Measurements from ENCODE around the gene CAVIN2. TPM values are rescaled to one million over a fixed set of nuclear protein-coding genes. Genes with fewer than 3 reads are reported as not detected.

The CAVIN2 gene
- total RNA-seq, 1 donor from 2014 or later: 182 TPM

DNA sequence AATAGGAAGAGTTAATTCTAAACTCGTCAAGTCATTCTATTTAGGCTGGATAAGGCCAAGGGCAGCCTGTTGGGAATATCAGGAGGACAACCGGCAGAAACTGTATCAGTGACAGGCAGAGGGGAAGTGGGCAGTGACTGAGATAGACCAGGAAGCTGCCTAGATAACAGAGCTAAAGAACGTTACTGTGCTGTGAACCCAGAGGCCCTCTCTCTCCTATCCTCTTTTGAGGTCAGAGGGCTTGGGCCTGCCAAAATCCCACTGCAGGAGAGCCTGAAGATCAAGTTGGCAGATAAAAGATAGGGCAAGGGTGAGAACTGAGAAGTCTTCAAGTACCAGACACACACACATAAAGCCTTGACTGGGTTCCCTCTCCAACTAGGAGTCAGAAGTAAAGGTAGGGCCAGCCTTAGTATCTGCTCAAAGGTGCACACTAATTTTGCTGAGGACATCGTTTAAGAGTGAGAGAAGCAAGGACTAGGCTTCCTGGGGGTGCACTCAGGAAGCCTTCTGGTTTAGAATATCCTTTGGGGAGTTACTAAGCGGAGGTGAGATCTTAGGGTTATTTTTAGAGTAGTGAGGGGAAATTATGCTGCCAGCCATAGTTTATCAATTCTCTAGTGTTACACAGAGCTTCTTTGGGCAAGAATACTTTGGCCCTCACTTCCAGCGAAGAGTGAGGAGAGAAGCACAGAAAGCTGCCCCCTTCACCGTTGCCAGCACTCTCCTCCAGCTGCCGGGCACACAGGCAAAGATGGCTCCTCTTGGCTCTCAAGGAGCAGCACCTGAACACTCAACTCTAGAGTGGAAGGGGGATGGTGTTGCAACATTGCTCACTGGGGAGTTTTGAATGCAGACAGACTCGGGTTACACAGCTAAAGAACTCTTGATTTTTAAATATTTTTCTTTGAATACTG, 9.8 kb downstream of the CAVIN2 start:
- Histone ChIP-seq H3K36me3 (peaks cover 42% of the 10 kb centered on the region), H3K4me1 (peaks cover 38% of the 10 kb centered on the region), H3K9me3 (no peaks in the 10 kb centered on the region), H3K27ac (peak overlapping the region; percentile 33), H3K27me3 (ENCODE audit: low read depth) (no peaks in the 10 kb centered on the region), H3K4me3 (peak overlapping the region; percentile 15)
- no peak for TF ChIP-seq CTCF (IDR thresholded peaks at IDR 0.05)
- ATAC-seq (peak; percentile 62 to 75), DNase-seq (no peak)
- intact Hi-C loops (cut with DNase I): no loop called here

- Histone ChIP-seq H3K27ac (no peak overlapping the region), H3K4me3 (peak overlapping the region; percentile 15)
- intact Hi-C loops (cut with DNase I): no loop called here
Measured at GRCh38 chr2:191836471-191836852, 10.4 kb downstream of the CAVIN2 start.

GRCh38 chr2:191835539-191836350, 11.1 kb downstream of the CAVIN2 start:
- H3K4me1 ChIP-seq: peaks cover 38% of the 10 kb centered on the region
- ATAC-seq: no peak
- H3K27me3 ChIP-seq (ENCODE audit: low read depth): no peaks in the 10 kb centered on the region
- H3K27ac ChIP-seq: no peak overlapping the region
- H3K36me3 ChIP-seq: peaks cover 42% of the 10 kb centered on the region
- no peak for TF ChIP-seq CTCF (IDR thresholded peaks at IDR 0.05)
- DNase-seq: no peak
- H3K9me3 ChIP-seq: no peaks in the 10 kb centered on the region
- intact Hi-C loops (cut with DNase I): no loop called here
- H3K4me3 ChIP-seq: no peak overlapping the region

More at GRCh38 chr2:191836471-191836852, 10.4 kb downstream of the CAVIN2 start:
- Histone ChIP-seq H3K4me1 (peaks cover 38% of the 10 kb centered on the region), H3K27me3 (ENCODE audit: low read depth) (no peaks in the 10 kb centered on the region), H3K36me3 (peaks cover 42% of the 10 kb centered on the region), H3K9me3 (no peaks in the 10 kb centered on the region)
- DNase-seq (no peak), ATAC-seq (no peak)
- TF ChIP-seq CTCF (IDR thresholded peaks at IDR 0.05): no peak

DNA sequence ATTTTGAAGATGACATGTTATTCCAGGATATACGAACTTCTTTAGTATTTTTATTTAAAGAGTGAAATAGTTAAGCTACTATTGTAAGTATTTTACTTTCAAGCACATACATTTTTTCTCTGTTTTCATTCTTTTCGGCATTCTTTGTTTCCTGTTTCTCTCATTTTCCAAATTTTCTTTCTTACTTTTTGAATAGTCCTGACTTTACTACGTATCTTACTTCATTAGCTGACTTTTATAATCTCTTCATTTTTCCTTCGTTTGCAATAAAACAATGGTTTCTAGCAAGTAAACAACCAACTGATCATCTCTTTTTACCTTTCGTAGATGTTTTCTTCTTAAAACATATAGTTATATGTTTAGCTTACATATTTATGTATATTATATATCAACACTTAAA, 11.8 kb downstream of the CAVIN2 start:
- Histone ChIP-seq H3K27me3 (ENCODE audit: low read depth) (no peaks in the 10 kb centered on the region), H3K4me3 (no peak overlapping the region), H3K27ac (no peak overlapping the region), H3K4me1 (peaks cover 34% of the 10 kb centered on the region), H3K36me3 (peaks cover 42% of the 10 kb centered on the region), H3K9me3 (no peaks in the 10 kb centered on the region)
- DNase-seq (no peak), ATAC-seq (no peak)
- TF ChIP-seq CTCF (IDR thresholded peaks at IDR 0.05): no peak
- intact Hi-C loops (cut with DNase I): no loop called here

DNA sequence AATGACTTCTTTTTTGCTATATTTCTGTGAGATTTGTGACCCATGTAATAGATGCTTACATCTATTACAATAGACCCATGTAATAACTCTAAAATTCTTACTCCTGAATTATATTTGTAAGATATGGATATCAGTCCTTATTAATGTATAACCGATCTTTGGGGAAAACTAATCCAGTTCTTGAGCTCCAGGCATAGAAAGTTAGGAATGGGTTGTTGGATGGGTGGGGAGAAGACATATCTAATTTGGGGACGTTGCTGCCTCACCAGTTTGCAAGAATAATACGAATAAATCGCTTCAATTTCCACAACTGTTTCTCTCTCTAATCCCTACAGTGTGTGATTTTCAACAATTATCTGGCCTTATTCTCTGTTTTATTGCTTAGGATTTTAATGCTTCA, 13.5 kb downstream of the CAVIN2 start:
- H3K4me1 ChIP-seq: peaks cover 21% of the 10 kb centered on the region
- TF ChIP-seq CTCF (IDR thresholded peaks at IDR 0.05): no peak
- no peaks in the 10 kb centered on the region for H3K9me3 ChIP-seq
- no peak for ATAC-seq
- peaks cover 34% of the 10 kb centered on the region for H3K36me3 ChIP-seq
- no peak for DNase-seq
- no peaks in the 10 kb centered on the region for H3K27me3 ChIP-seq (ENCODE audit: low read depth)
- intact Hi-C loops (cut with DNase I): no loop called here
- H3K27ac ChIP-seq: no peak overlapping the region
- H3K4me3 ChIP-seq: no peak overlapping the region

All from lower lobe of right lung (tissue), 2 donors.